Ishikawa (cell line): Measurements from ENCODE around the gene LSM3.

Experiments used
- CEBPB ChIP-seq: IDR thresholded peaks from 2 replicates; pipeline ENCODE4 v1.6.1; 2012
- CREB1 ChIP-seq: IDR thresholded peaks from 2 replicates; pipeline ENCODE4 v1.6.1; 2012; ENCODE audit warnings: low read depth
- EGR1 ChIP-seq: IDR thresholded peaks from 2 replicates; pipeline ENCODE4 v1.6.1; 2012
- EP300 ChIP-seq: IDR thresholded peaks from 2 replicates; pipeline ENCODE4 v1.6.1; 2012; ENCODE audit warnings: borderline replicate concordance
- FOXM1 ChIP-seq: IDR thresholded peaks from 2 replicates; pipeline ENCODE4 v1.6.1; 2012; ENCODE audit warnings: low read depth, borderline replicate concordance
- NFIC ChIP-seq: IDR thresholded peaks from 2 replicates; pipeline ENCODE4 v1.6.1; 2012
- RAD21 ChIP-seq: IDR thresholded peaks from 2 replicates; pipeline ENCODE4 v1.6.1; 2012; ENCODE audit warnings: low read depth
- TAF1 ChIP-seq: IDR thresholded peaks from 2 replicates; pipeline ENCODE4 v1.6.1; 2012; ENCODE audit warnings: low read depth, mild to moderate bottlenecking
- TCF12 ChIP-seq: IDR thresholded peaks from 2 replicates; pipeline ENCODE4 v1.6.1; 2012; ENCODE audit warnings: low read depth
- TEAD4 ChIP-seq: IDR thresholded peaks from 2 replicates; pipeline ENCODE4 v1.6.1; 2012
- YY1 ChIP-seq: IDR thresholded peaks from 2 replicates; pipeline ENCODE4 v1.6.1; 2012; ENCODE audit warnings: low read depth
- ZBTB7A ChIP-seq: IDR thresholded peaks from 2 replicates; pipeline ENCODE4 v1.6.1; 2012; ENCODE audit warnings: low read depth
- TF ChIP-seq, protein P1 (sequence below): IDR thresholded peaks from 2 replicates; pipeline ENCODE4 v1.6.1; 2012
- TF ChIP-seq, protein P2 (sequence below): IDR thresholded peaks from 2 replicates; pipeline ENCODE4 v1.6.1; 2012; ENCODE audit warnings: low read depth, mild to moderate bottlenecking
- TF ChIP-seq, protein P3 (sequence below): IDR thresholded peaks from 2 replicates; pipeline ENCODE4 v1.6.1; 2012

The LSM3 gene

DNA sequence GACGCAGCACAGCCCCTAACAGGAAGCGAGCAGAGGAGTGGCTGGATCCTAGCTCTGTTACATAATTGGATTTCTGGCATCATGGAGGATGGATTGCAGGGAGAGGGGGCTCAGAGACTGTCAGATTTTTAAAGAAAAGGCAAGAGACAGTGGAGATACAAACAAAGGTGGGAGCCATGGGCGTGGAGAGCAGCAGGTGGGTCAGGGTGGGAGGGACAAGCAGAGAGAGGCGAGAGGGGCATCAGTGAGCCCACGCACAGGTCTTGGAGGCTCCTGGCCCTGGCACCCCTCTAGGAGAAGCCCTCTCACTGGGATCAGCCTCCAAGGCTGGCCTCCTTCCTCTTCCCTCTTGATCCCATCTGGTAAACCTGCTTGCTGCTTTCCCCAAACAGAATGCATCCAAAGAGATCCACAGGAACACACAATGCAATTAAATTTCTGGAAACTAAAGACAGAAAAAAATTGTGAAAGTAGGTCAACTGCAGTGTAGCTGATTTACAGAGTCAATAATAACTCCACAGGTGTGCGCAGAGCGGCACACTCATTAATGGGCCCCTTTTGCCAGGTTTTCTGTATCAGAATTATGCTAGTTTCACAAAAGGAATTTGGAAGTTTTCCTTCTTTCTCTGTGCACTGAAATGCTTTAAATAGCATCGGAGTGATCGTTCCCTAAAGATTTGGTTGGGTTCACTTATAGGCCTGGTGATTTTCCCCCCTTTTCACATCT, 66.1 kb downstream of the LSM3 start:
- TF ChIP-seq EGR1 = no peak
- TF ChIP-seq TAF1 = no peak
- TF ChIP-seq, protein P1, sequence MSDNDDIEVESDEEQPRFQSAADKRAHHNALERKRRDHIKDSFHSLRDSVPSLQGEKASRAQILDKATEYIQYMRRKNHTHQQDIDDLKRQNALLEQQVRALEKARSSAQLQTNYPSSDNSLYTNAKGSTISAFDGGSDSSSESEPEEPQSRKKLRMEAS = no peak
- no peak for TF ChIP-seq RAD21
- no peak for TF ChIP-seq TCF12
- TF ChIP-seq CREB1 = no peak
- TF ChIP-seq YY1 = no peak
- TF ChIP-seq, protein P2, sequence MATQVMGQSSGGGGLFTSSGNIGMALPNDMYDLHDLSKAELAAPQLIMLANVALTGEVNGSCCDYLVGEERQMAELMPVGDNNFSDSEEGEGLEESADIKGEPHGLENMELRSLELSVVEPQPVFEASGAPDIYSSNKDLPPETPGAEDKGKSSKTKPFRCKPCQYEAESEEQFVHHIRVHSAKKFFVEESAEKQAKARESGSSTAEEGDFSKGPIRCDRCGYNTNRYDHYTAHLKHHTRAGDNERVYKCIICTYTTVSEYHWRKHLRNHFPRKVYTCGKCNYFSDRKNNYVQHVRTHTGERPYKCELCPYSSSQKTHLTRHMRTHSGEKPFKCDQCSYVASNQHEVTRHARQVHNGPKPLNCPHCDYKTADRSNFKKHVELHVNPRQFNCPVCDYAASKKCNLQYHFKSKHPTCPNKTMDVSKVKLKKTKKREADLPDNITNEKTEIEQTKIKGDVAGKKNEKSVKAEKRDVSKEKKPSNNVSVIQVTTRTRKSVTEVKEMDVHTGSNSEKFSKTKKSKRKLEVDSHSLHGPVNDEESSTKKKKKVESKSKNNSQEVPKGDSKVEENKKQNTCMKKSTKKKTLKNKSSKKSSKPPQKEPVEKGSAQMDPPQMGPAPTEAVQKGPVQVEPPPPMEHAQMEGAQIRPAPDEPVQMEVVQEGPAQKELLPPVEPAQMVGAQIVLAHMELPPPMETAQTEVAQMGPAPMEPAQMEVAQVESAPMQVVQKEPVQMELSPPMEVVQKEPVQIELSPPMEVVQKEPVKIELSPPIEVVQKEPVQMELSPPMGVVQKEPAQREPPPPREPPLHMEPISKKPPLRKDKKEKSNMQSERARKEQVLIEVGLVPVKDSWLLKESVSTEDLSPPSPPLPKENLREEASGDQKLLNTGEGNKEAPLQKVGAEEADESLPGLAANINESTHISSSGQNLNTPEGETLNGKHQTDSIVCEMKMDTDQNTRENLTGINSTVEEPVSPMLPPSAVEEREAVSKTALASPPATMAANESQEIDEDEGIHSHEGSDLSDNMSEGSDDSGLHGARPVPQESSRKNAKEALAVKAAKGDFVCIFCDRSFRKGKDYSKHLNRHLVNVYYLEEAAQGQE = no peak
- no peak for TF ChIP-seq ZBTB7A
- TF ChIP-seq, protein P3, sequence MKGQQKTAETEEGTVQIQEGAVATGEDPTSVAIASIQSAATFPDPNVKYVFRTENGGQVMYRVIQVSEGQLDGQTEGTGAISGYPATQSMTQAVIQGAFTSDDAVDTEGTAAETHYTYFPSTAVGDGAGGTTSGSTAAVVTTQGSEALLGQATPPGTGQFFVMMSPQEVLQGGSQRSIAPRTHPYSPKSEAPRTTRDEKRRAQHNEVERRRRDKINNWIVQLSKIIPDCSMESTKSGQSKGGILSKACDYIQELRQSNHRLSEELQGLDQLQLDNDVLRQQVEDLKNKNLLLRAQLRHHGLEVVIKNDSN = no peak
- TF ChIP-seq FOXM1 = no peak
- no peak for TF ChIP-seq NFIC
- TF ChIP-seq EP300 = no peak
- no peak for TF ChIP-seq CEBPB

DNA sequence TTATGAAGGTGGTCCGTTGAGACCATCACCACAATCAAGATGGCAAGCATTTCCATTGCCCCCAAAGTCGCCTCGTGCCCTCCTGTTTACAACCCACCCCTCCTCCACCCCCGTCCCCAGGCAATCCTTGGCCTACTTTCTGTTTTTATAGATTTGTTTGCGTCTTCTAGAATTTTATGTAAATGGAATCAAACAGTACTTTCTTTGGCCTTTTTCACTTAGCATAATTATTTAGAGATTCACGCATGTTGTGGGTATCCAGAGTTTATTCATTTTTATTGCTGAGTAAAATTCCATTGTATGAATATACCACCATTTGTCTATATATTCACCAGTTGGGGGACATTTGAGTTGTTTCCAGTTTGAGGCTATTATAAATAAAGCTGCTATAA, 66.6 kb downstream of the LSM3 start:
- TF ChIP-seq FOXM1 (no peak), YY1 (no peak), CREB1 (no peak), TCF12 (no peak), EP300 (no peak), TEAD4 (no peak), EGR1 (no peak), RAD21 (no peak), TAF1 (no peak)
- TF ChIP-seq, protein P2 = no peak
- TF ChIP-seq, protein P3 = no peak
- TF ChIP-seq, protein P1 = no peak

DNA sequence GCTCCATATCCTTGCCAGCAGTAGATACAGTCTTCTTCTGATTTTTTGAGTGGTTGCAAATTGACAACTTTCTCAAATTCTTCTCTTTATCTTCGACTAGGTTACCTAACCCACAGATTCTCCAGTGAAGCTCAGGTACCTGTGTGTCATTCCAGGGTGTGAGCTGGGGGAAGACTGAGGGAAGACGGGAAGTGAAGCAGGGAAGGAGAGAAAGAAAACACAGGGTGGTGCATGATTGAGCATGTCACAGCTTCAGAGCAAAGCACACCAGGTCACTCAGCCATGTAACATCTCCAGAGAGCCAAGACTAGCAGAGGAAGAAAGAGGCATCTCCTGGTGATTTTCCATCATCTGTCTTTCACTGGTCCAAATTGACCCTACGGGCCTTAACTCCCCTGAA, 67.2 kb downstream of the LSM3 start:
- TF ChIP-seq NFIC (no peak), EGR1 (no peak), TAF1 (no peak), YY1 (no peak), CEBPB (no peak), RAD21 (no peak), FOXM1 (no peak)
- TF ChIP-seq, protein P3 = no peak

DNA sequence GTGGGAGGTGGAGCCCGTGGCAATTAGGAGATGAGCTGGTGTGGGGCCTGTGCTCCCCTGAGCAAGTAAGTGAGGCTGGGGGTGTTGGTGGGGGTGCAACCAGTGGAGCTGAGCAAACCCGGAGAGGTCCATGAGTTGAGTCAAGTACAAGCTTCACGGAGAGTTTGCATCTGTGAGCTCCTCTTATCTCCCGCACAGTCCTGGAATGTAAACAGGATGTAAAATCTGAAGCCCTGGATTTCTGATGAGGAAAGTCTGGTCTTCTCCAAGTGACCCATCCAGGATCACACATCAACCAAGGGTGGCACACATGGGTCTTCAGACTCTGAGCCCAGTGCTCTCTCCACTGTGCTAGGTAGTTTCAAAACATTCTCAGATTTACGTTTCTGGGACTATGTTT, 67.8 kb downstream of the LSM3 start:
- TF ChIP-seq CEBPB (no peak), EP300 (no peak), EGR1 (no peak), FOXM1 (no peak), NFIC (no peak), TEAD4 (no peak), TCF12 (no peak)
- TF ChIP-seq, protein P1 = no peak
- TF ChIP-seq, protein P3 = no peak

DNA sequence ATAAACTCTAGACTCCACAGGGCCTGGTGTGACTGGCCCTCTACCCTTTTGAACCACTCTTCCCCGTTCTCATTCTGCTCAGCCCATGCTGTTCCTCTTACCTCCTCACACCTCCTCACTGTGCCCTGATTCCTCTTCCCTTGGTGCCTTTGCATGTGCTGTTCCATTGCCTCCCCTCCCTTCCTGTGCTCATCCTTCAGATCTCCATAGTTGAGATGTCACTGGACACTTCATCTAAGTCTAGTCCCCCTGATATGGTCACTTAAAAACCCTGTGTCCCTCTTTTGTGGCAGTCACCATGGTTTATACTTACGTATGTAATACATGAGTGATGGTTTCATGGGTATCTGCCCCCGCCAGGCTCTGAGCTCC, 69.8 kb downstream of the LSM3 start:
- TF ChIP-seq TAF1 = no peak
- TF ChIP-seq NFIC = no peak
- TF ChIP-seq EP300 = no peak
- TF ChIP-seq, protein P2 = no peak
- no peak for TF ChIP-seq FOXM1
- TF ChIP-seq RAD21 = no peak
- TF ChIP-seq CREB1 = no peak
- no peak for TF ChIP-seq TCF12
- no peak for TF ChIP-seq YY1
- no peak for TF ChIP-seq ZBTB7A
- TF ChIP-seq, protein P3 = no peak
- TF ChIP-seq, protein P1 = no peak
- no peak for TF ChIP-seq EGR1
- no peak for TF ChIP-seq CEBPB
- TF ChIP-seq TEAD4 = no peak
